Measurements from ENCODE around the gene PTTG1IP.

PTTG1IP gene

GRCh38 chr21:44819283-44820243, 53.9 kb downstream of the PTTG1IP start:
- Histone ChIP-seq H3K36me3 (ENCODE audit: insufficient read depth, insufficient read length, low read length) (peaks cover 15% of the 10 kb centered on the region), H3K27me3 (ENCODE audit: insufficient read depth, insufficient read length) (no peaks in the 10 kb centered on the region), H3K9ac (ENCODE audit: insufficient read length, low read depth) (no peak overlapping the region), H3K9me3 (ENCODE audit: insufficient read depth, low read length) (peaks cover 56% of the 10 kb centered on the region), H3K4me3 (ENCODE audit: insufficient read length, low read depth) (no peak overlapping the region), H3K4me1 (ENCODE audit: insufficient read depth, insufficient read length) (peaks cover 12% of the 10 kb centered on the region)
- DNase-seq (ENCODE audit: low read depth, low spot score), result no peak
- no peak for TF ChIP-seq SUZ12 (IDR thresholded peaks at IDR 0.05; ENCODE audit: extremely low read depth, insufficient read depth, insufficient read length)
- TF ChIP-seq YY1 (IDR thresholded peaks at IDR 0.05; ENCODE audit: insufficient read depth, insufficient read length), result no peak
- TF ChIP-seq ZNF274 (IDR thresholded peaks at IDR 0.05; ENCODE audit: low read depth, low read length), result no peak

DNA sequence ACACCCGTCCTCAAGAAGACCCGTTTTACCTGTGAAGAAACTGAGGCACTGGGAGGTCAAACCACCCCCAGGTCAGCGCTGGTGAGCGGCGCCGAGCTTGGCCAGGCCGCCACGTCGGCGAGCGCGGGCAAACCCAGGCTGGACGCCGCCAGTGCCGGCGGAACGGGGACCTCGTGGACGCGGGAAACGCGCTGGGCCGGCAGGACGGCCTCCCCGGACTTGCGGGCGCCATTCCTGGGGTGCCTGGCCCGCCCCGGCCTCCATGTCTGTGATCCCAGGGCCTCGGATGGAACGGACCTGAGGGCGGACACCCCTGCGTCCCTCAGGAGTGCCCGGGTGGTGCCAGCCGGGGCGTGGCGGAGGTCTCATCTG, 54.9 kb downstream of the PTTG1IP start:
- H3K27me3 ChIP-seq (ENCODE audit: insufficient read depth, insufficient read length), result no peaks in the 10 kb centered on the region
- peaks cover 50% of the 10 kb centered on the region for H3K9me3 ChIP-seq (ENCODE audit: insufficient read depth, low read length)
- peaks cover 12% of the 10 kb centered on the region for H3K4me1 ChIP-seq (ENCODE audit: insufficient read depth, insufficient read length)
- DNase-seq (ENCODE audit: low read depth, low spot score), result no peak
- H3K4me3 ChIP-seq (ENCODE audit: insufficient read length, low read depth), result peak overlapping the region; percentile 65
- peaks cover 21% of the 10 kb centered on the region for H3K36me3 ChIP-seq (ENCODE audit: insufficient read depth, insufficient read length, low read length)
- H3K9ac ChIP-seq (ENCODE audit: insufficient read length, low read depth), result peak overlapping the region; percentile 76
- TF ChIP-seq ZNF274 (IDR thresholded peaks at IDR 0.05; ENCODE audit: low read depth, low read length) (no peak), YY1 (IDR thresholded peaks at IDR 0.05; ENCODE audit: insufficient read depth, insufficient read length) (no peak), SUZ12 (IDR thresholded peaks at IDR 0.05; ENCODE audit: extremely low read depth, insufficient read depth, insufficient read length) (no peak)

DNA sequence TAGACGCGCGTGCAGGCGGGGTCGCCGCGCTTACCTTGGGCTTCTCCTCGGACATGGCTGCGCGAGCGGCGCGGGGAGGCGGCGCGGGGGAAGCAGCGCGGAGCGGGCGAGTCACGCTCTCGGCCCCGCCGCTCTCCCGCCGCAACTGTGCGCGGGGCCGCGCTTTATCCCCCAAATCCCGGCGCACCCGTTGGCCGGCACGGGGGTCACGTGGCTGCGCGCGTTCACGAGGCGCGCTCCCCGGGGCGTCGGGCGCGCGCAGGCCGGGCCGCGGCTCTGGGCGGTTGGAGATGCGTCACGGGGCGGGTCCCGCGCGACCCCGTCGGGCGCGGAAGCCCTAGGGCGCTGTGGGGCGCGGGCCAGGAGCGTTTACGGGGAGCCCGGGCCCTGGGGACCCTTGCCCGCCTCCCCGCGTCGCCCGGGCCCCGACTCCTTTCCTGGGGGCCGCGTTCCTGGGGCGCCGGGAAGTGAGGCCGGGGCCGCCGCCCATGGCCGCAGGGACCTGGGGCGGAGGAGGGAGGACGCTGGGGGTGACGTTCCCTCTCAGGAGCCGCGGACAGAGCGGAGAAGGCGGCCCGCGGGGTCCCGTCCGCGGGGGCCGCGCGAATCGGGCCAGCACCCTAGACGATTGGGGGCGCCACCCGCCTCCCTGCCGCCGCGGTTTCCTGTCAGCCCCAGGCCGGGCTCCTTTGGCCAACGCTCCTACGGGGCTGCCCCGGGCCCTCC, 55.4 kb downstream of the PTTG1IP start, which contains the start of gene SUMO3:
Gene SUMO3 (minus strand): TSS at position 149 of the 726 bp plus-strand sequence. CDS start 94 bp downstream, at position 55.
- Histone ChIP-seq H3K9me3 (ENCODE audit: insufficient read depth, low read length) (peaks cover 45% of the 10 kb centered on the region), H3K9ac (ENCODE audit: insufficient read length, low read depth) (peak within 1 kb of the TSS; percentile 84), H3K4me3 (ENCODE audit: insufficient read length, low read depth) (peak within 1 kb of the TSS; percentile 73), H3K27me3 (ENCODE audit: insufficient read depth, insufficient read length) (no peaks in the 10 kb centered on the region), H3K36me3 (ENCODE audit: insufficient read depth, insufficient read length, low read length) (peaks cover 26% of the 10 kb centered on the region), H3K4me1 (ENCODE audit: insufficient read depth, insufficient read length) (peaks cover 12% of the 10 kb centered on the region)
- peak; percentile 72 for DNase-seq (ENCODE audit: low read depth, low spot score)
- no peak for TF ChIP-seq ZNF274 (IDR thresholded peaks at IDR 0.05; ENCODE audit: low read depth, low read length)
- TF ChIP-seq YY1 (IDR thresholded peaks at IDR 0.05; ENCODE audit: insufficient read depth, insufficient read length), result no peak

GRCh38 chr21:44817506-44817880, 56.0 kb downstream of the PTTG1IP start:
- Histone ChIP-seq H3K9ac (ENCODE audit: insufficient read length, low read depth) (peak overlapping the region; percentile 84), H3K4me1 (ENCODE audit: insufficient read depth, insufficient read length) (peaks cover 12% of the 10 kb centered on the region), H3K4me3 (ENCODE audit: insufficient read length, low read depth) (peak overlapping the region; percentile 73), H3K9me3 (ENCODE audit: insufficient read depth, low read length) (peaks cover 39% of the 10 kb centered on the region), H3K27me3 (ENCODE audit: insufficient read depth, insufficient read length) (no peaks in the 10 kb centered on the region), H3K36me3 (ENCODE audit: insufficient read depth, insufficient read length, low read length) (peaks cover 32% of the 10 kb centered on the region)
- DNase-seq (ENCODE audit: low read depth, low spot score), result peak; percentile 84
- TF ChIP-seq SUZ12 (IDR thresholded peaks at IDR 0.05; ENCODE audit: extremely low read depth, insufficient read depth, insufficient read length), result no peak
- TF ChIP-seq YY1 (IDR thresholded peaks at IDR 0.05; ENCODE audit: insufficient read depth, insufficient read length), result no peak
- no peak for TF ChIP-seq ZNF274 (IDR thresholded peaks at IDR 0.05; ENCODE audit: low read depth, low read length)

DNA sequence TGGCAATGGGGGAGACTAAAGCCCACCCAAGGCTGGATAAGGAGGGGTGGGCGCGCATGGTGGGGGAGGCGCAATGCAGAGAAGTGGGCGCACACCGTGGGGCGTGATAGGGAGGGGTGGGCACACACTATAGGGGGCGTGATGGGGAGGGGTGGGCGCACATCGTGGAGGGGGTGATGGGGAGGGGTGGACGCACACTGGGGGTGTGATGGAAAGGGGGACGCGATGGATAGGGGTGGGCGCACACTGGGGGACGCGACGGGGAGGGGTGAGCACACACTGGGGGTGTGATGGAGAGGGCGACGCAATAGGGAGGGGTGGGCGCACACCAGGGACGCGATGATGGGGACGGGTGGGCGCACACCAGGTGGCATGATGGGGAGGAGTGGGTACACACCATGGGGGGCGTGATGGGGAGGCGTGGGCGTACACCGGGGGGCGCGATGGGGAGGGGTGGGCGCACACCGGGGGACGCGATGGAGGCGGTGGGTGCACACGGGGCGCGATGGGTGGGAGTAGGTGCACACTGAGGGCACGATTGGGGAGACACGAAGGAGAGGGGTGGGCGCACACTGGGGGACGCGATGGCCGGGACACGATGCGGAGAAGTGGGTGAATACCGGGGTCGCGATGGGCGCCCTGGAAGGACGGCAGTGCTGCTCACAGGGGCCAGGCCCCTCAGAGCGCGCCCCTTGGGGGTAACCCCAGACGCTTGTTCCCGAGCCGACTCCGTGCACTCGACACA, 56.6 kb downstream of the PTTG1IP start:
- H3K9ac ChIP-seq (ENCODE audit: insufficient read length, low read depth), result peak overlapping the region; percentile 84
- peaks cover 34% of the 10 kb centered on the region; the same call in 1 of the 2 replicates for H3K9me3 ChIP-seq (ENCODE audit: insufficient read depth, low read length)
- H3K36me3 ChIP-seq (ENCODE audit: insufficient read depth, insufficient read length, low read length), result peaks cover 38% of the 10 kb centered on the region
- peaks cover 12% of the 10 kb centered on the region for H3K4me1 ChIP-seq (ENCODE audit: insufficient read depth, insufficient read length)
- H3K27me3 ChIP-seq (ENCODE audit: insufficient read depth, insufficient read length), result no peaks in the 10 kb centered on the region
- DNase-seq (ENCODE audit: low read depth, low spot score), result no peak
- no peak for TF ChIP-seq SUZ12 (IDR thresholded peaks at IDR 0.05; ENCODE audit: extremely low read depth, insufficient read depth, insufficient read length)
- H3K4me3 ChIP-seq (ENCODE audit: insufficient read length, low read depth), result peak overlapping the region; percentile 73

- no peak for DNase-seq (ENCODE audit: low read depth, low spot score)
- Histone ChIP-seq H3K4me1 (ENCODE audit: insufficient read depth, insufficient read length) (peaks cover 12% of the 10 kb centered on the region), H3K27me3 (ENCODE audit: insufficient read depth, insufficient read length) (no peaks in the 10 kb centered on the region), H3K9me3 (ENCODE audit: insufficient read depth, low read length) (peaks cover 26% of the 10 kb centered on the region; the same call in 1 of the 2 replicates), H3K36me3 (ENCODE audit: insufficient read depth, insufficient read length, low read length) (peaks cover 42% of the 10 kb centered on the region), H3K4me3 (ENCODE audit: insufficient read length, low read depth) (no peak overlapping the region), H3K9ac (ENCODE audit: insufficient read length, low read depth) (no peak overlapping the region)
- no peak for TF ChIP-seq SUZ12 (IDR thresholded peaks at IDR 0.05; ENCODE audit: extremely low read depth, insufficient read depth, insufficient read length)
- no peak for TF ChIP-seq YY1 (IDR thresholded peaks at IDR 0.05; ENCODE audit: insufficient read depth, insufficient read length)
- no peak for TF ChIP-seq ZNF274 (IDR thresholded peaks at IDR 0.05; ENCODE audit: low read depth, low read length)
Measured at GRCh38 chr21:44815852-44816628, 57.5 kb downstream of the PTTG1IP start.
